ENCODE data around the gene FRMD4A.

GRCh38 chr10:14016011-14016536 lies 314.6 kb downstream of the FRMD4A start:
- peak in 1 of 4 experiments; percentile 7 for TF ChIP-seq CTCF (IDR thresholded peaks at IDR 0.05)
- TF ChIP-seq POLR2AphosphoS5 (IDR thresholded peaks at IDR 0.05): no peak
- TF ChIP-seq POLR2A (IDR thresholded peaks at IDR 0.05): no peak
- TF ChIP-seq EP300 (IDR thresholded peaks at IDR 0.05): no peak
